CD8-positive, alpha-beta memory T cell (primary cell): ENCODE data around the gene NXNL2. TPM values are rescaled to one million over a fixed set of nuclear protein-coding genes. Genes with fewer than 3 reads are reported as not detected.
A peak's percentile ranks its signal among the peaks of the same experiment; 100 is the strongest.

ENCODE experiments used
- CTCF ChIA-PET: fragments of 350-600 bp; sonication (Branson Sonifier 250); formaldehyde crosslinking; loops from one replicate; lab custom pipeline; 2021; ENCODE audit warnings: antibody characterized with exemption; lab: Charles Lee
- POLR2A ChIA-PET: fragments of 350-600 bp; sonication (Branson Sonifier 250); formaldehyde crosslinking; loops from one replicate; lab custom pipeline; 2021; ENCODE audit warnings: antibody characterized with exemption; lab: Charles Lee
- DNase-seq, 5 donors: peaks; one replicate each; pipeline versions ENCODE4 v3.0.0 to v3.0.0-alpha.2; 2020 to 2022; ENCODE audit warnings: mixed read lengths in 1 of 5
- H3K27ac ChIP-seq: one replicate; pipeline ENCODE4 v1.7.0; 2013; ENCODE audit warnings: low read depth, mild to moderate bottlenecking, low read length, moderate library complexity
- H3K27me3 ChIP-seq: 2 replicates; pipeline ENCODE4 v1.7.0; 2013; ENCODE audit warnings: low read length, mild to moderate bottlenecking; ENCODE audit not compliant: insufficient read depth, poor library complexity, severe bottlenecking
- H3K36me3 ChIP-seq: 2 replicates; pipeline ENCODE4 v1.7.0; 2013; ENCODE audit warnings: mild to moderate bottlenecking, low read length, moderate library complexity; ENCODE audit not compliant: insufficient read depth
- H3K4me1 ChIP-seq: 2 replicates; pipeline ENCODE4 v1.7.0; 2013; ENCODE audit warnings: mild to moderate bottlenecking, low read length, moderate library complexity; ENCODE audit not compliant: insufficient read depth
- H3K4me3 ChIP-seq: 2 replicates; pipeline ENCODE4 v1.7.0; 2013; ENCODE audit warnings: mild to moderate bottlenecking, low read length
- H3K9me3 ChIP-seq: 2 replicates; pipeline ENCODE4 v1.7.0; 2013; ENCODE audit warnings: mild to moderate bottlenecking, low read length
- H3K27ac Mint-ChIP-seq, 8 donors: one replicate each; pipeline ENCODE4 v1.8.0; 2020 to 2021; ENCODE audit warnings: mixed read lengths in 8 of 8, mild to moderate bottlenecking in 6 of 8, inconsistent platforms in 3 of 8, moderate library complexity in 3 of 8
- H3K27me3 Mint-ChIP-seq, 2 donors: one replicate each; pipeline ENCODE4 v1.8.0; 2020 to 2021; ENCODE audit warnings: mixed read lengths in 2 of 2, mild to moderate bottlenecking in 1 of 2, moderate library complexity in 1 of 2
- H3K36me3 Mint-ChIP-seq, 3 donors: one replicate each; pipeline ENCODE4 v1.8.0; 2020 to 2021; ENCODE audit warnings: mixed read lengths in 3 of 3, inconsistent platforms in 1 of 3, mild to moderate bottlenecking in 1 of 3
- H3K4me1 Mint-ChIP-seq, 3 donors: one replicate each; pipeline ENCODE4 v1.8.0; 2020 to 2021; ENCODE audit warnings: mixed read lengths in 3 of 3, inconsistent platforms in 1 of 3, mild to moderate bottlenecking in 1 of 3
- H3K4me3 Mint-ChIP-seq, 7 donors: one replicate each; pipeline ENCODE4 v1.8.0; 2020 to 2021; ENCODE audit warnings: mixed read lengths in 7 of 7, mild to moderate bottlenecking in 6 of 7, moderate library complexity in 4 of 7, inconsistent platforms in 2 of 7
- H3K9me3 Mint-ChIP-seq, 5 donors: one replicate each; pipeline ENCODE4 v1.8.0; 2020 to 2022; ENCODE audit warnings: mixed read lengths in 5 of 5, mild to moderate bottlenecking in 3 of 5, moderate library complexity in 2 of 5, inconsistent platforms in 1 of 5
- polyA plus RNA-seq: library from polyadenylated mRNA; unstranded; fragments of 300-500 nt; fragmentation: Illumina TruSeq; gene quantifications from one replicate; pipeline ENCODE4 v1.2.3, GENCODE V29; 2021
- total RNA-seq, 2 experiments: library from RNA; stranded (reverse); gene quantifications; one replicate each; pipeline ENCODE4 v1.2.3, GENCODE V29; 2021

NXNL2 gene
- not detected for total RNA-seq
- not detected for polyA plus RNA-seq

DNA sequence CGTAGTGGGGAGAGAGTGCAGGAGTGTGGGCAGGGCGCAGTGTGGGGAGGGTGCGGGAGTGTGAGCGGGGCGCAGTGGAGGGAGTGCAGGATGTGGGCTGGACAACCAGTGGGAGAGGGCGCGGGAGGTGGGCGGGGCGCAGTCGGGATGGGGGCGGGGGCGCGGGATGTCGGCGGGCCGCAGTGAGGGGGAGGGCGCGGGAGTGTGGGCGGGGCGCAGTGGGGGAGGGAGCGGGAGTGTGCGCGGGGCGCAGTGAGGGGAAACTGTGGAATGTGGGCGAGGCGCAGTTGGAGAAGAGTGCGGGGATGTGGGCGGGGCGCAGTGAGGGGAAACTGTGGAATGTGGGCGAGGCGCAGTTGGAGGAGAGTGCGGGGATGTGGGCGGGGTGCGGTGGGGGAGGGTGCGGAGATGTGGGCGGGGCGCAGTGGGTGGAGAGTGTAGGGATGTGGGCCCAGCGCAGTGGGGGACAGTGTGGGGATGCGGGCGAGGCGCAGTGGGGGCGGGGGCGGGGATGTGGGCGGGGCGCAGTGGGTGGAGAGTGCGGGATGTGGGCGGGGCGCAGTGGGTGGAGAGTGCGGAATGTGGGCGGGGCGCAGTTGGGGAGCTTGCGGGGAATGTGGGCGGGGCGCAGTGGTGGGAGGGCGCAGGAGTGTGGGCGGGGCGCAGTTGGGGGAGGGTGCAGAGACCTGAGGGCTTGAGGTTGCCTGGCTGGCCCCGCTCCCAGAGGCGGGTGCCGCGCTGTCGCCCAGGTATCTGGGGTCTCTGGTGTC is at the start of gene NXNL2:
Gene NXNL2 (plus strand): TSS at position 723 of the 770 bp plus-strand sequence. CDS start 257 bp downstream, outside the sequence.
- CTCF ChIA-PET, result no interaction called here
- peaks cover 7% of the 10 kb centered on the region for H3K27me3 ChIP-seq
- DNase-seq, result peak in 1 of 5 donors; percentile 13
- H3K4me3 Mint-ChIP-seq, result peak within 1 kb of the TSS in 6 of 7 donors; percentile 15 to 54 (median 34)
- H3K4me1 Mint-ChIP-seq, result peaks cover 12 to 20% (median 18%) of the 10 kb centered on the region in 3 donors
- peaks cover 35 to 59% of the 10 kb centered on the region in 2 donors for H3K27me3 Mint-ChIP-seq
- no peaks in the 10 kb centered on the region for H3K9me3 ChIP-seq
- no peak within 1 kb of the TSS for H3K27ac Mint-ChIP-seq
- no peaks in the 10 kb centered on the region for H3K36me3 ChIP-seq
- H3K9me3 Mint-ChIP-seq, result peaks cover 0 to 2% (median 0%) of the 10 kb centered on the region in 5 donors
- POLR2A ChIA-PET, result no interaction called here
- no peak within 1 kb of the TSS for H3K27ac ChIP-seq
- peak within 1 kb of the TSS; percentile 34 for H3K4me3 ChIP-seq
- peaks cover 13% of the 10 kb centered on the region for H3K4me1 ChIP-seq
- H3K36me3 Mint-ChIP-seq, result no peaks in the 10 kb centered on the region

DNA sequence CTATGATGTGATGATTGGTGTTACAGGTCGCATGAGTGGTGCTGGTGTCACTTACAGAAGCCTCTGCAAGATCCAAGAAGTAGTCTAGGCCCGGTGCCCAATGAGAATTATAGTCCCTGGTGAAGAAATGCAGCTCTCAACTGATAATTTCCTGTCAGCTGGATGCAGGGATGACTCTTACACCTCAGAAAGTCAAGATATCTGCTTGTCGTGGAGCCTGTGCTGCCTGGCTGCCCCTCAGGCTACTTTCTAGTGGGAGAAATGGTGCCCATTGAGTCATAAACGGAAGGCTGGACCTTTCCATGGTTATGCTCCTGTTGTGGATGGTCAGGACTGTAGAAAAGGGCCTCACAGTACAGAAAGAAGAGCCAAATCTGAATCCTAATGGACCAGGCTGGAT is 46.8 kb upstream of the NXNL2 start:
- H3K9me3 ChIP-seq, result no peaks in the 10 kb centered on the region
- CTCF ChIA-PET, result no interaction called here
- H3K27me3 ChIP-seq, result no peaks in the 10 kb centered on the region
- Mint-ChIP-seq H3K36me3 (peaks cover 0 to 4% (median 4%) of the 10 kb centered on the region in 3 donors), H3K27me3 (peaks cover 0 to 2% of the 10 kb centered on the region in 2 donors), H3K27ac (no peak overlapping the region), H3K9me3 (no peaks in the 10 kb centered on the region), H3K4me1 (no peaks in the 10 kb centered on the region), H3K4me3 (no peak overlapping the region)
- H3K36me3 ChIP-seq, result no peaks in the 10 kb centered on the region
- H3K27ac ChIP-seq, result no peak overlapping the region
- H3K4me3 ChIP-seq, result no peak overlapping the region
- DNase-seq, result no peak
- no peaks in the 10 kb centered on the region for H3K4me1 ChIP-seq
- POLR2A ChIA-PET, result interaction anchor here (0.6 to 0.7 kb wide), 2 partner anchors 15 to 16 kb away, joined by 3 read pairs; no protein-coding TSS in a partner anchor

DNA sequence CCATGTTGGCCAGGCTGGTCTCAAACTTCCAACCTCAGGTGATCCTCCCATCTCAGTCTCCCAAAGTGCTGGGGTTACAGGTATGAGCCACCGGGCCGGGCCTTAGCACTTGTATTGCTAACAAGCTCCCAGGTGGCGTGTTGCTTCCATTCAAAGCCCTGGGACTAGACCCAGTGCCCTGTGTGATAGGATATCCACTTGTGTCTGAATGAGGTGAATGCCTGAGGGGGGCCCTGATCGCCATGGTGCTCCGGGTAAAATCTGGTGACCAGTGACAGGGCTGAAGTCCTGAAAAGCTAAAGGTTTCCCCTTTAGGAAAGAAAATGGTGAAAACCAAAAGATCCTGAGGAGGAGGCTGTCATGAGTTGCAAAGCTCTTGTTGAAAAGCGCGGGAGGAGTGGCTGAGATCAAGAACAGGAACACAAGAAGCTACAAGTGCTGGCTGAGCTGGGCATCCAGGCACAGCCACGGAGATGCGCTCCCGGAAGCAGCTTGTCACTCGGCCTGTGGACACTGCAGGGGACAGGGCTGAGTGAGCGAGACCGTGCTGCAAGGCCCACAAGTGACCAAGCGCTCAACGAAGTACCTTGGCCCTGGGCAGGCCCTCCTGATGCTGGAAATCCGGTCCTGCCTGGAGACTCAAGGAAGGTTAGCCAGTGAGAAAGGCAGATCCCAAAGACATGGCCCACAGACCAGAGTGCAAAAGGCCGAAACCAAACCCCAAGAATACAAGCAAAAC is 39.8 kb upstream of the NXNL2 start:
- H3K4me1 Mint-ChIP-seq, result no peaks in the 10 kb centered on the region
- H3K27ac Mint-ChIP-seq, result no peak overlapping the region
- ChIA-PET POLR2A (no interaction called here), CTCF (no interaction called here)
- DNase-seq, result no peak
- Histone ChIP-seq H3K9me3 (no peaks in the 10 kb centered on the region), H3K36me3 (no peaks in the 10 kb centered on the region), H3K27me3 (no peaks in the 10 kb centered on the region), H3K4me3 (no peak overlapping the region), H3K27ac (no peak overlapping the region), H3K4me1 (no peaks in the 10 kb centered on the region)
- no peaks in the 10 kb centered on the region for H3K9me3 Mint-ChIP-seq
- no peak overlapping the region for H3K4me3 Mint-ChIP-seq
- H3K36me3 Mint-ChIP-seq, result no peaks in the 10 kb centered on the region
- peaks cover 0 to 3% of the 10 kb centered on the region in 2 donors for H3K27me3 Mint-ChIP-seq

DNA sequence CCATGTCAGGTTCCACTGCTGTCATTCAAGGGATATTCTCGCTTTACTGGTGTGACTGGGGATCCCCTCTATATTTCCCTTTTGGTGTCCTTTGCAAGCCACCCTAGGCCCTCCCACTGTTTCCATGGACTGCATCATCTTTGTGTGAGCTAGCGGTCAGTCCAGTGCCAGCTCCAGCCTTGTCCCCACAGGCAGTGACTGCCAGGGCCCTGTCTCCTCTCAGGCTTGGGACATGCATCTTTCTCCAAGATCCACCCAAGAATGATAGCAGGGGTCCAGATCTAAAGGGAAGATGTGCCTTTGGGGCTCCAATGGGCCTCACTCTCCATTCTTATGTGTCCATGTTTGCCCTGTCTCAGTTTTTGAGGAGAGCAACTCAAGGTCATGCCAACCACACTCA is 37.8 kb upstream of the NXNL2 start:
- no peaks in the 10 kb centered on the region for H3K27me3 ChIP-seq
- Mint-ChIP-seq H3K27ac (no peak overlapping the region), H3K27me3 (peaks cover 0 to 2% of the 10 kb centered on the region in 2 donors), H3K36me3 (no peaks in the 10 kb centered on the region), H3K9me3 (no peaks in the 10 kb centered on the region), H3K4me3 (no peak overlapping the region), H3K4me1 (no peaks in the 10 kb centered on the region)
- CTCF ChIA-PET, result no interaction called here
- DNase-seq, result no peak
- H3K4me1 ChIP-seq, result no peaks in the 10 kb centered on the region
- no peaks in the 10 kb centered on the region for H3K9me3 ChIP-seq
- H3K27ac ChIP-seq, result no peak overlapping the region
- POLR2A ChIA-PET, result no interaction called here
- no peaks in the 10 kb centered on the region for H3K36me3 ChIP-seq
- no peak overlapping the region for H3K4me3 ChIP-seq

DNA sequence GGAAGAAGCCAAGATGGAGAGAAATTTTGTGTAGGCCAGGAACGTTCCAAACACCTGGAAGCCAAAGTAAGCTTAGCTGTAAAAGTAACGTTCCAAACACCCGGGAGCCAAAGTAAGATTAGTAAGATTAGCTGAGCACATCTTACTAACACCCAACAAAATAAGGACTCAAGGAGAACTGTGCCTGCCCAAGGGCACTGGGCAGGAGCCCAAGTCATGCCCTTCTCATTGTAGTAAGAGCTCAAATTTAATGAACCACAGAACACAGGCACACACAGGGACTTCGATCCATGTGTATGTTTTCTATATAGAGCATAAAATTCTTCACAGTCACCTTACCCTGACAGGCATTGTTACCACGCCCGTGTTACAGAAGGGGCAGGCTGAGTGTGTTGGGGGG is 36.1 kb upstream of the NXNL2 start:
- Mint-ChIP-seq H3K4me3 (no peak overlapping the region), H3K4me1 (no peaks in the 10 kb centered on the region), H3K27me3 (peaks cover 2 to 4% of the 10 kb centered on the region in 2 donors), H3K27ac (no peak overlapping the region), H3K36me3 (no peaks in the 10 kb centered on the region), H3K9me3 (no peaks in the 10 kb centered on the region)
- no peak overlapping the region for H3K27ac ChIP-seq
- DNase-seq, result no peak
- CTCF ChIA-PET, result no interaction called here
- H3K36me3 ChIP-seq, result no peaks in the 10 kb centered on the region
- H3K27me3 ChIP-seq, result no peaks in the 10 kb centered on the region
- no peak overlapping the region for H3K4me3 ChIP-seq
- POLR2A ChIA-PET, result no interaction called here
- no peaks in the 10 kb centered on the region for H3K4me1 ChIP-seq
- H3K9me3 ChIP-seq, result no peaks in the 10 kb centered on the region

DNA sequence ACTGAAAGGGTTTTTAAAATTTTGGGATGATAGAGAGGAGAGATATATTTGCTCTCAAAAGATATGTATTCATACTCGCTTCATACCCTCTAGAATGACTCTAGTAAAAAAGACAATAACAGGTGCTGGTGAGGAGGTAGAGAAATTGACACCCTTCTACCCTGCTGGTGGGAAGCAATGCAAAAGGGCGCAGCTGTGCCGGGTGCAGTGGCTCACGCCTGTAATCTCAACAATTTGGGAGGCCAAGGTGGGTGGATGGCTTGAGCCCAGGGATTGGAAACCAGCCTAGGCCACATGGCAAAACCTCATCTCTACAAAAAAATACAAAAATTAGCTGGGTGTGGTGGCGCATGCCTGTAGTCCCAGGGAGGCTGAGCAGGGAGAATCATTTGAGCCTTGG is 33.9 kb upstream of the NXNL2 start:
- Histone ChIP-seq H3K9me3 (no peaks in the 10 kb centered on the region), H3K4me3 (no peak overlapping the region), H3K27me3 (no peaks in the 10 kb centered on the region), H3K36me3 (no peaks in the 10 kb centered on the region), H3K27ac (no peak overlapping the region), H3K4me1 (no peaks in the 10 kb centered on the region)
- Mint-ChIP-seq H3K27ac (no peak overlapping the region), H3K36me3 (no peaks in the 10 kb centered on the region), H3K4me3 (no peak overlapping the region), H3K9me3 (no peaks in the 10 kb centered on the region), H3K4me1 (no peaks in the 10 kb centered on the region), H3K27me3 (peaks cover 5 to 12% of the 10 kb centered on the region in 2 donors)
- CTCF ChIA-PET, result no interaction called here
- no peak for DNase-seq
- POLR2A ChIA-PET, result no interaction called here

DNA sequence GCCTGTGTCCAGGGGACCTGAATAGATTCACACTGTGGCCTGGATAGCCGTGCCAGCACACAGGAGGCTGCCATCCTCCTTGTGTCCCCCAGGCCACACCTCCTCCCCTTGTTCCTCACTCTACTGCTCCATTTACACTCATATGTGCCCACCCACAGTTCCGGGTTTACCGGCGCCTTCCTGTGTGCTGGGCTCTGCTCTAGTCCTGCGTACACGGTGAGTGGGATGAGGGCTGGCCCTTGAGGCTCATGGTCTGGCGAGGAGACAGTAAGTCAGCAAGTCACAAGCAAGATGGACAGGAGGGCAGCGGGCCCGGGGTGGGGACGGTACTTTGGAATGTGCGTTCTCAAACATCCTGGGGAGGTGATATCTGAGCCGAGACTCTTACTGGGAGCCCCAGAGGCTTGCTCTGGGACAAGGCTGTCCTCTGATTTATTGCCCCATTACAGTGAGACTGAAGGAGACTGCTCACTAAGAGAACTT is 32.4 kb upstream of the NXNL2 start:
- Histone ChIP-seq H3K4me3 (no peak overlapping the region), H3K36me3 (no peaks in the 10 kb centered on the region), H3K4me1 (no peaks in the 10 kb centered on the region), H3K9me3 (no peaks in the 10 kb centered on the region), H3K27ac (no peak overlapping the region), H3K27me3 (no peaks in the 10 kb centered on the region)
- no peak overlapping the region for H3K4me3 Mint-ChIP-seq
- DNase-seq, result no peak
- no peaks in the 10 kb centered on the region for H3K9me3 Mint-ChIP-seq
- ChIA-PET POLR2A (no interaction called here), CTCF (no interaction called here)
- no peak overlapping the region for H3K27ac Mint-ChIP-seq
- H3K4me1 Mint-ChIP-seq, result no peaks in the 10 kb centered on the region
- no peaks in the 10 kb centered on the region for H3K36me3 Mint-ChIP-seq
- H3K27me3 Mint-ChIP-seq, result peaks cover 5 to 12% of the 10 kb centered on the region in 2 donors
